CD4-positive, alpha-beta T cell (primary cell): Measurements from ENCODE around the gene CLEC3A. TPM values are rescaled to one million over a fixed set of nuclear protein-coding genes. Genes with fewer than 3 reads are reported as not detected.
"Not testable (repeated sequence)": the region's sequence is repeated elsewhere in the genome, so short reads cannot be mapped to it uniquely, and the experiment has no call there.

Experiments used
- ATAC-seq: fragments of 200-7000 bp; cut with Tn5 transposase; one replicate; pipeline ENCODE4 v1.10.0; 2022; ENCODE audit warnings: mild to moderate bottlenecking; ENCODE audit not compliant: poor library complexity
- CTCF ChIA-PET: fragments of 350-600 bp; sonication (Branson Sonifier 250); formaldehyde crosslinking; loops from one replicate; lab custom pipeline; 2021; ENCODE audit warnings: antibody characterized with exemption, inconsistent platforms; lab: Charles Lee
- POLR2A ChIA-PET: fragments of 350-600 bp; sonication (Branson Sonifier 250); formaldehyde crosslinking; loops from one replicate; lab custom pipeline; 2021; ENCODE audit warnings: antibody characterized with exemption, inconsistent platforms; lab: Charles Lee
- DNase-seq, 14 experiments: peaks; one replicate each; pipeline ENCODE4 v3.0.0-alpha.2; 2013 to 2020; ENCODE audit warnings: mixed read lengths in 2 of 14
- H3K27ac ChIP-seq, 2 donors: one replicate each; pipeline versions ENCODE4 v1.5.1 to v1.7.0; 2013; ENCODE audit warnings: low read length in 2 of 2, low read depth in 1 of 2, mild to moderate bottlenecking in 1 of 2
- H3K27me3 ChIP-seq, 2 experiments: 1 replicate in 1 of 2; 2 replicates in 1 of 2; pipeline versions ENCODE4 v1.6.1 to v1.7.0; 2013; ENCODE audit warnings: low read length in 2 of 2, control low read depth in 1 of 2, mild to moderate bottlenecking in 1 of 2, moderate library complexity in 1 of 2; ENCODE audit not compliant: insufficient read depth in 2 of 2, control insufficient read depth in 1 of 2
- H3K36me3 ChIP-seq: one replicate; pipeline ENCODE4 v1.6.1; 2013; ENCODE audit warnings: low read length, control low read depth; ENCODE audit not compliant: insufficient read depth
- H3K4me1 ChIP-seq: one replicate; pipeline ENCODE4 v1.6.1; 2013; ENCODE audit warnings: low read length, control low read depth; ENCODE audit not compliant: insufficient read depth
- H3K4me3 ChIP-seq: one replicate; pipeline ENCODE4 v1.5.1; 2013; ENCODE audit warnings: mild to moderate bottlenecking, low read length, moderate library complexity
- H3K9me3 ChIP-seq, 2 experiments: 1 replicate in 1 of 2; 2 replicates in 1 of 2; pipeline versions ENCODE4 v1.6.1 to v1.7.0; 2013; ENCODE audit warnings: low read length in 2 of 2, mild to moderate bottlenecking in 2 of 2, control low read depth in 1 of 2, moderate library complexity in 1 of 2; ENCODE audit not compliant: control insufficient read depth in 1 of 2, insufficient read depth in 1 of 2
- H3K27ac Mint-ChIP-seq: one replicate; pipeline ENCODE4 v1.8.0; 2020; ENCODE audit warnings: mixed read lengths
- H3K27me3 Mint-ChIP-seq: one replicate; pipeline ENCODE4 v1.8.0; 2021; ENCODE audit warnings: mixed read lengths
- H3K36me3 Mint-ChIP-seq: one replicate; pipeline ENCODE4 v1.8.0; 2021; ENCODE audit warnings: low read depth, mixed read lengths
- H3K4me1 Mint-ChIP-seq: one replicate; pipeline ENCODE4 v1.8.0; 2021; ENCODE audit warnings: low read depth, mixed read lengths
- H3K4me3 Mint-ChIP-seq: one replicate; pipeline ENCODE4 v1.8.0; 2020; ENCODE audit warnings: mild to moderate bottlenecking, mixed read lengths
- H3K9me3 Mint-ChIP-seq: one replicate; pipeline ENCODE4 v1.8.0; 2020; ENCODE audit warnings: mixed read lengths
- intact Hi-C, 2 experiments: fragments of 100-400 bp; cut with DNase I in 1 of 2; cut with micrococcal nuclease in 1 of 2; formaldehyde crosslinking; loops; one replicate each; pipeline versions ENCODE4 v1.15.1 to v1.9.0; 2023 to 2025; cut with DNase I, micrococcal nuclease
- total RNA-seq, 174 experiments: library from RNA in 2 of 174; stranded (reverse) in 2 of 174; gene quantifications; one replicate each; pipeline ENCODE4 v1.2.3 and lab custom pipeline; 2021 to 2026
- TF ChIP-seq, protein P1 (sequence below): fragments of 200-600 bp; IDR thresholded peaks from one replicate; pipeline ENCODE4 v1.8.0; 2022; ENCODE audit warnings: antibody characterized with exemption, mild to moderate bottlenecking

Gene CLEC3A
- total RNA-seq, 2 experiments from 2014 or later: not detected

- no peak overlapping the region for H3K27ac ChIP-seq
- Mint-ChIP-seq H3K36me3 (no peaks in the 10 kb centered on the region), H3K27ac (no peak overlapping the region), H3K4me3 (no peak overlapping the region), H3K9me3 (no peaks in the 10 kb centered on the region), H3K27me3 (peaks cover 39% of the 10 kb centered on the region), H3K4me1 (no peaks in the 10 kb centered on the region)
- H3K27me3 ChIP-seq: peaks cover 17 to 18% of the 10 kb centered on the region in 2 experiments
- POLR2A ChIA-PET: no interaction called here
- peaks cover 0 to 14% of the 10 kb centered on the region in 2 experiments for H3K9me3 ChIP-seq
- intact Hi-C loops: no loop called here
- no peak overlapping the region for H3K4me3 ChIP-seq
- ATAC-seq: no peak
- CTCF ChIA-PET: interaction anchor here (0.7 kb wide), 1 partner anchor 1679 kb away, joined by 3 read pairs; no protein-coding TSS in a partner anchor
- TF ChIP-seq, protein P1, sequence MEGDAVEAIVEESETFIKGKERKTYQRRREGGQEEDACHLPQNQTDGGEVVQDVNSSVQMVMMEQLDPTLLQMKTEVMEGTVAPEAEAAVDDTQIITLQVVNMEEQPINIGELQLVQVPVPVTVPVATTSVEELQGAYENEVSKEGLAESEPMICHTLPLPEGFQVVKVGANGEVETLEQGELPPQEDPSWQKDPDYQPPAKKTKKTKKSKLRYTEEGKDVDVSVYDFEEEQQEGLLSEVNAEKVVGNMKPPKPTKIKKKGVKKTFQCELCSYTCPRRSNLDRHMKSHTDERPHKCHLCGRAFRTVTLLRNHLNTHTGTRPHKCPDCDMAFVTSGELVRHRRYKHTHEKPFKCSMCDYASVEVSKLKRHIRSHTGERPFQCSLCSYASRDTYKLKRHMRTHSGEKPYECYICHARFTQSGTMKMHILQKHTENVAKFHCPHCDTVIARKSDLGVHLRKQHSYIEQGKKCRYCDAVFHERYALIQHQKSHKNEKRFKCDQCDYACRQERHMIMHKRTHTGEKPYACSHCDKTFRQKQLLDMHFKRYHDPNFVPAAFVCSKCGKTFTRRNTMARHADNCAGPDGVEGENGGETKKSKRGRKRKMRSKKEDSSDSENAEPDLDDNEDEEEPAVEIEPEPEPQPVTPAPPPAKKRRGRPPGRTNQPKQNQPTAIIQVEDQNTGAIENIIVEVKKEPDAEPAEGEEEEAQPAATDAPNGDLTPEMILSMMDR: no peak
- DNase-seq: no peak
- H3K36me3 ChIP-seq: no peaks in the 10 kb centered on the region
- H3K4me1 ChIP-seq: no peaks in the 10 kb centered on the region
Observed at GRCh38 chr16:78048319-78048718, 26.0 kb downstream of the CLEC3A start.

- DNase-seq: no peak
- Histone ChIP-seq H3K27me3 (peaks cover 6 to 12% of the 10 kb centered on the region in 2 experiments), H3K9me3 (peaks cover 0 to 6% of the 10 kb centered on the region in 2 experiments), H3K36me3 (no peaks in the 10 kb centered on the region), H3K4me3 (no peak overlapping the region), H3K4me1 (no peaks in the 10 kb centered on the region), H3K27ac (no peak overlapping the region)
- H3K4me3 Mint-ChIP-seq: no peak overlapping the region
- no peaks in the 10 kb centered on the region for H3K36me3 Mint-ChIP-seq
- peaks cover 30% of the 10 kb centered on the region for H3K27me3 Mint-ChIP-seq
- TF ChIP-seq, protein P1: no peak
- no peak overlapping the region for H3K27ac Mint-ChIP-seq
- CTCF ChIA-PET: no interaction called here
- POLR2A ChIA-PET: no interaction called here
- ATAC-seq: no peak
- intact Hi-C loops: no loop called here
- no peaks in the 10 kb centered on the region for H3K9me3 Mint-ChIP-seq
- H3K4me1 Mint-ChIP-seq: no peaks in the 10 kb centered on the region
Observed at GRCh38 chr16:78050734-78051400, 28.5 kb downstream of the CLEC3A start.

DNA sequence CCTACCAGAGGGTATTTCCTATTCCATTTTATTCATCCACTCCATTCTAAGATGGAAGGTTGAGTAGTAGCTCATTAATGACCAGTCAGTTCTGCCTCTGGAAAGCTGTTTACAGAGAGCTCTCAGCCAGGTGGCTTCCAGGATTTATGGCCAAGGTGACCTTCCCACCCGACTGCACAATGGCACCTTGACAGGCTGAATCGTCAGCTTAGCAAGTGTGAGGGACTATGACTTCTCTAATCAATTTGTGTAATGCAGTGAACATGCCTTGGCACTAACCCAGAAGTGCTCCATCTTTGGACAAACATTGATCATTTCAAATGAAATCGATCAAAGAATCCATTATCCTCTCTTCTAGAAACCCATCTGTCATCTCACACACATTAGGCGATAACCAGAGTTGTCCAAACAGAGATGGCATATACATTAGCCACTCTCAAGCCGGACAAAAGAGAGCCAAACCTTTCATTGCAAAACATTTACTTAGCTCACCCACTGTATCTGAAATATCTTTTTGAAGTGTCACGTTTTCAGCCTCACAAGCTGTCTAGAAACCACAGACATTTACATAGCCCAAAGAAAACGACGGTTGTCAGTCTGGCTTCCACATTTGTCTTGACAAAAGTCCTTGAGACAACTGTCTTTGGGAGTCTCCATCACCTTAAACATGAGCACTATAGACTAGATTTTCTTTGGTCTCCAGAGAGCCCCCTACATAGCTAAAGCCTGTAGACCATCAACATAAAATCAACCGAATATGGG lies 35.6 kb downstream of the CLEC3A start:
- no peak overlapping the region for H3K4me3 ChIP-seq
- ChIA-PET CTCF (no interaction called here), POLR2A (no interaction called here)
- H3K36me3 ChIP-seq: no peaks in the 10 kb centered on the region
- DNase-seq (no peak), ATAC-seq (no peak)
- H3K27ac ChIP-seq: no peak overlapping the region
- Mint-ChIP-seq H3K27ac (no peak overlapping the region), H3K36me3 (no peaks in the 10 kb centered on the region), H3K4me1 (no peaks in the 10 kb centered on the region), H3K9me3 (no peaks in the 10 kb centered on the region), H3K4me3 (no peak overlapping the region), H3K27me3 (peaks cover 11% of the 10 kb centered on the region)
- H3K4me1 ChIP-seq: no peaks in the 10 kb centered on the region
- no peaks in the 10 kb centered on the region for H3K9me3 ChIP-seq
- peaks cover 0 to 9% of the 10 kb centered on the region in 2 experiments for H3K27me3 ChIP-seq
- TF ChIP-seq, protein P1: no peak
- intact Hi-C loops: no loop called here

- intact Hi-C loops, ATAC-seq, H3K36me3 Mint-ChIP-seq, H3K9me3 Mint-ChIP-seq, DNase-seq, H3K4me3 ChIP-seq, H3K9me3 ChIP-seq, H3K27me3 Mint-ChIP-seq, H3K4me1 ChIP-seq, POLR2A ChIA-PET, H3K4me1 Mint-ChIP-seq, H3K27me3 ChIP-seq, H3K36me3 ChIP-seq, H3K4me3 Mint-ChIP-seq, H3K27ac ChIP-seq, H3K27ac Mint-ChIP-seq, CTCF ChIA-PET: not testable (repeated sequence)
Observed at GRCh38 chr16:78059806-78060205, 37.5 kb downstream of the CLEC3A start.
